A549 treated with AZD2906 at 1 μM for 4 hours (cell line): ENCODE results near the gene ARHGEF6. TPM values are rescaled to one million over a fixed set of nuclear protein-coding genes. Genes with fewer than 3 reads are reported as not detected.

ENCODE experiments used
- total RNA-seq: library from RNA; stranded (reverse); fragments of 200-300 nt; extraction: Qiagen RNA extraction; gene quantifications from 5 replicates; pipeline ENCODE4 v1.2.3, GENCODE V29; 2022

The ARHGEF6 gene
- 0.10 to 0.19 TPM (median 0.14 TPM) in 5 replicates for total RNA-seq

GRCh38 chrX:136780763-136781162 is at the start of gene ARHGEF6:
TSS of gene ARHGEF6 (minus strand) at chrX:136780932. CDS start at chrX:136780882, 50 bp downstream.

GRCh38 chrX:136647677-136648360 is 132.9 kb downstream of the ARHGEF6 start, which contains the start of gene CD40LG:
TSS of gene CD40LG (plus strand) at chrX:136648158. CDS start at chrX:136648249, 91 bp downstream.

Other genes starting within 250 kb of the ARHGEF6 start
- not detected in 5 replicates for gene VGLL1, start 248.7 kb downstream of the ARHGEF6 start, total RNA-seq
- not detected in 5 replicates for gene CD40LG, start 132.8 kb downstream of the ARHGEF6 start, total RNA-seq
- gene RBMX, start 99.8 kb upstream of the ARHGEF6 start, total RNA-seq = 202 to 261 TPM (median 209 TPM) in 5 replicates